Transverse colon (tissue), 3 donors: ENCODE results near the gene SAXO1.
"Not testable (repeated sequence)": the region's sequence is repeated elsewhere in the genome, so short reads cannot be mapped to it uniquely, and the experiment has no call there.

Experiments
- CTCF ChIP-seq, 5 experiments: fragments of 200-600 bp in 3 of 5; fragments of 450-650 bp in 2 of 5; sonication (generic) in 3 of 5; IDR thresholded peaks; 1 replicate in 2 of 5; 2 replicates in 3 of 5; pipeline ENCODE4 v1.5.1; 2016 to 2017; ENCODE audit warnings: antibody characterized with exemption in 5 of 5, inconsistent platforms in 3 of 5, mild to moderate bottlenecking in 2 of 5, moderate library complexity in 1 of 5
- POLR2A ChIP-seq: fragments of 450-650 bp; IDR thresholded peaks from one replicate; pipeline ENCODE4 v1.6.1; 2016; ENCODE audit warnings: antibody characterized with exemption, mild to moderate bottlenecking, moderate library complexity

DNA sequence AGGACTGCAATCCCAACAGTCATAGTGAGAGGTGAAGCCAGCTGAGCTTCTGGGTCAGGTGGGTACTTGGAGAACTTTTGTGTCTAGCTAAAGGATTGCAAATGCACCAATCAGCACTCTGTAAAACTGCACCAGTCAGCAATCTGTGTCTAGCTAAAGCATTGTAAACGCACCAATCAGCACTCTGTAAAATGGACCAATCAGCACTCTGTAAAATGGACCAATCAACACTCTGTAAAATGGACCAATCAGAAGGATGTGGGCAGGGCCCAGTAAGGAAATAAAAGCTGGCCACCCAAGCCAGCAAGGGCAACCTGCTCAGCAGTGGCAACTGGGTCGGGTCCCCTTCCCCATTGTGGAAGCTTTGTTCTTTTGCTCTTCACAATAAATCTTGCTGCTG lies 11.4 kb downstream of the SAXO1 start:
- TF ChIP-seq CTCF (IDR thresholded peaks at IDR 0.05); POLR2A: not testable (repeated sequence)
